Measurements from ENCODE around the gene ERICH2.

The ERICH2 gene

GRCh38 chr2:170831115-170831514 is 60.9 kb downstream of the ERICH2 start:
- H3K27me3 ChIP-seq, result peaks cover 12 to 36% (median 25%) of the 10 kb centered on the region in 11 experiments; a peak in 17 of 22 replicates
- no peak overlapping the region for H3K27ac ChIP-seq
- TF ChIP-seq Cebpa-rat (IDR thresholded peaks at IDR 0.05), result no peak
- no peak overlapping the region for H3K9ac ChIP-seq
- H3K4me2 ChIP-seq, result no peak overlapping the region
- H3K9me3 ChIP-seq (replicated peaks in 1 of 11), result no peaks in the 10 kb centered on the region
- no peak overlapping the region for H3K4me3 ChIP-seq
- H4K20me1 ChIP-seq, result peaks cover 0 to 14% (median 0%) of the 10 kb centered on the region in 11 experiments; a peak in 5 of 22 replicates
- H3K4me1 ChIP-seq, result peaks cover 0 to 4% (median 0%) of the 10 kb centered on the region in 10 experiments; a peak in 1 of 20 replicates
- no peaks in the 10 kb centered on the region for H3K36me3 ChIP-seq

- TF ChIP-seq Cebpa-rat (IDR thresholded peaks at IDR 0.05), result no peak
- H3K9me3 ChIP-seq (replicated peaks in 1 of 11), result no peaks in the 10 kb centered on the region
- no peak overlapping the region for H3K9ac ChIP-seq
- no peak overlapping the region for H3K4me3 ChIP-seq
- H3K4me1 ChIP-seq, result no peaks in the 10 kb centered on the region
- H3K27ac ChIP-seq, result no peak overlapping the region
- no peak overlapping the region for H3K4me2 ChIP-seq
- no peaks in the 10 kb centered on the region for H4K20me1 ChIP-seq
- peaks cover 0 to 3% (median 0%) of the 10 kb centered on the region in 11 experiments; a peak in 1 of 22 replicates for H3K27me3 ChIP-seq
- no peaks in the 10 kb centered on the region for H3K36me3 ChIP-seq
These were observed 65.8 kb downstream of the ERICH2 start for GRCh38 chr2:170836027-170836426.

GRCh38 chr2:170840717-170841210 is 70.6 kb downstream of the ERICH2 start:
- Histone ChIP-seq H3K9me3 (replicated peaks in 1 of 11) (no peaks in the 10 kb centered on the region; a peak in 1 of 22 replicates), H3K4me2 (no peak overlapping the region), H3K27ac (no peak overlapping the region), H3K9ac (no peak overlapping the region), H3K4me1 (peaks cover 10 to 23% (median 16%) of the 10 kb centered on the region in 10 experiments), H3K4me3 (no peak overlapping the region), H4K20me1 (no peaks in the 10 kb centered on the region), H3K36me3 (no peaks in the 10 kb centered on the region), H3K27me3 (peaks cover 0 to 33% (median 0%) of the 10 kb centered on the region in 11 experiments; a peak in 3 of 22 replicates)
- no peak for TF ChIP-seq Cebpa-rat (IDR thresholded peaks at IDR 0.05)

GRCh38 chr2:170842785-170843184 is 72.6 kb downstream of the ERICH2 start:
- no peaks in the 10 kb centered on the region for H4K20me1 ChIP-seq
- H3K9me3 ChIP-seq (replicated peaks in 1 of 11), result no peaks in the 10 kb centered on the region; a peak in 1 of 22 replicates
- no peak for TF ChIP-seq Cebpa-rat (IDR thresholded peaks at IDR 0.05)
- H3K27me3 ChIP-seq, result peaks cover 0 to 33% (median 0%) of the 10 kb centered on the region in 11 experiments; a peak in 3 of 22 replicates
- H3K36me3 ChIP-seq, result no peaks in the 10 kb centered on the region
- peak overlapping the region in 5 of 11 experiments; percentile 30 to 72 (median 62); a peak in 5 of 22 replicates for H3K4me2 ChIP-seq
- no peak overlapping the region for H3K9ac ChIP-seq
- no peak overlapping the region for H3K27ac ChIP-seq
- peaks cover 10 to 23% (median 16%) of the 10 kb centered on the region in 10 experiments for H3K4me1 ChIP-seq
- H3K4me3 ChIP-seq, result no peak overlapping the region

- H3K4me2 ChIP-seq, result peak overlapping the region; percentile 36 to 72 (median 58)
- no peak overlapping the region for H3K27ac ChIP-seq
- H3K9me3 ChIP-seq (replicated peaks in 1 of 11), result no peaks in the 10 kb centered on the region; a peak in 1 of 22 replicates
These were observed 73.5 kb downstream of the ERICH2 start for GRCh38 chr2:170843656-170844055.

DNA sequence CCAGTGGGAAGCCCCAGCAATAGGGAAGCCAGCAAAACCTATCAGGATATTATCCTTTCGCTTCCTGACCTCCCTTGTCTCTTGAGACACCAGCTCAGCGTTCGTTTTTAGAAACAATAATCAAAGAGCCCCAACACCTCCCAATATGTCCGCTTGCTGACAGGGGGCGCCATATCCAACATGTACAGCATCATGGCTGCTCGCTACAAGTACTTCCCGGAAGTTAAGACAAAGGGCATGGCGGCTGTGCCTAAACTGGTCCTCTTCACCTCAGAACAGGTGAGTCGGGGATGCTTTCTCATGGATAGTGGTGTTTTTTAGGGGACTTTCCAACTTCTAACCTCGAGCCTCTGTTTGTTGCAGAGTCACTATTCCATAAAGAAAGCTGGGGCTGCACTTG is 75.2 kb downstream of the ERICH2 start:
- TF ChIP-seq Cebpa-rat (IDR thresholded peaks at IDR 0.05), result no peak
- no peak overlapping the region for H3K27ac ChIP-seq
- no peak overlapping the region for H3K4me2 ChIP-seq
- peaks cover 10 to 23% (median 16%) of the 10 kb centered on the region in 10 experiments for H3K4me1 ChIP-seq
- H3K9me3 ChIP-seq (replicated peaks in 1 of 11), result peaks cover 0 to 3% (median 0%) of the 10 kb centered on the region in 11 experiments; a peak in 1 of 22 replicates
- no peak overlapping the region for H3K4me3 ChIP-seq
- no peaks in the 10 kb centered on the region for H4K20me1 ChIP-seq
- no peak overlapping the region for H3K9ac ChIP-seq
- H3K36me3 ChIP-seq, result no peaks in the 10 kb centered on the region
- peaks cover 0 to 33% (median 0%) of the 10 kb centered on the region in 11 experiments; a peak in 3 of 22 replicates for H3K27me3 ChIP-seq

More at GRCh38 chr2:170843656-170844055, 73.5 kb downstream of the ERICH2 start:
- Histone ChIP-seq H3K36me3 (no peaks in the 10 kb centered on the region), H3K4me3 (no peak overlapping the region), H4K20me1 (no peaks in the 10 kb centered on the region), H3K9ac (no peak overlapping the region), H3K4me1 (peaks cover 10 to 23% (median 16%) of the 10 kb centered on the region in 10 experiments), H3K27me3 (peaks cover 0 to 33% (median 0%) of the 10 kb centered on the region in 11 experiments; a peak in 3 of 22 replicates)
- TF ChIP-seq Cebpa-rat (IDR thresholded peaks at IDR 0.05), result no peak

- Histone ChIP-seq H3K9ac (no peak overlapping the region), H3K4me3 (no peak overlapping the region), H4K20me1 (no peaks in the 10 kb centered on the region), H3K36me3 (no peaks in the 10 kb centered on the region), H3K9me3 (replicated peaks in 1 of 11) (peaks cover 0 to 6% (median 0%) of the 10 kb centered on the region in 11 experiments; a peak in 1 of 22 replicates), H3K27me3 (peaks cover 0 to 33% (median 0%) of the 10 kb centered on the region in 11 experiments; a peak in 3 of 22 replicates), H3K4me2 (no peak overlapping the region), H3K27ac (no peak overlapping the region), H3K4me1 (peaks cover 10 to 23% (median 16%) of the 10 kb centered on the region in 10 experiments)
- no peak for TF ChIP-seq Cebpa-rat (IDR thresholded peaks at IDR 0.05)
These were observed 76.1 kb downstream of the ERICH2 start for GRCh38 chr2:170846314-170846713.

DNA sequence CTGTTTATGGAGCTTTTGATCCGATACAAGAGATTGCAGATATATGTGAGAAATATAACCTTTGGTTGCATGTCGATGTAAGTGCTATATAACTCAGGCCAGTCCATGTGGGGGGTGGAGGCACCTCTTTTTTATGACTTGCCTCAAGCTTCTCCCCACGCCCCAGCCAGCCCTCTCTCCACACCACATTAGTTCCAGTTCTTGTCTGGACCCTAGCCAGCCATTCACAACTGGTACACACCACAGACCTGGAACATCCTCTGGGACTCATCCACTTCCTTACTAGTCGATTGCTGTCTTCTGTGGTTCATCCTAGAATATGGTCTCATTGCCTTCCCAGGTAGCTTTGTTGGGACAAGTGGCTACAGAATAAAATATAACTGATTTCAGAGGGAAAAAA is 77.5 kb downstream of the ERICH2 start:
- Histone ChIP-seq H3K9ac (no peak overlapping the region), H4K20me1 (no peaks in the 10 kb centered on the region), H3K27me3 (peaks cover 0 to 21% (median 0%) of the 10 kb centered on the region in 11 experiments; a peak in 3 of 22 replicates), H3K4me1 (peaks cover 10 to 22% (median 16%) of the 10 kb centered on the region in 10 experiments), H3K27ac (no peak overlapping the region), H3K4me3 (no peak overlapping the region), H3K9me3 (replicated peaks in 1 of 11) (peaks cover 0 to 6% (median 0%) of the 10 kb centered on the region in 11 experiments; a peak in 1 of 22 replicates), H3K4me2 (no peak overlapping the region), H3K36me3 (no peaks in the 10 kb centered on the region)
- no peak for TF ChIP-seq Cebpa-rat (IDR thresholded peaks at IDR 0.05)

All from BLaER1 treated with 17β-estradiol and CSF1 and Interleukin-3, amounts not matched to agents 10 nM and 100 nM (cell line).